GM21619 (cell line): Measurements from ENCODE around the gene CFAP20.
A peak's percentile ranks its signal among the peaks of the same experiment; 100 is the strongest.

Experiments
- ATAC-seq: cut with Tn5 transposase; IDR thresholded peaks from one replicate; pipeline ENCODE4 v1.9.1; 2021; ENCODE audit not compliant: unreplicated experiment

The CFAP20 gene

DNA sequence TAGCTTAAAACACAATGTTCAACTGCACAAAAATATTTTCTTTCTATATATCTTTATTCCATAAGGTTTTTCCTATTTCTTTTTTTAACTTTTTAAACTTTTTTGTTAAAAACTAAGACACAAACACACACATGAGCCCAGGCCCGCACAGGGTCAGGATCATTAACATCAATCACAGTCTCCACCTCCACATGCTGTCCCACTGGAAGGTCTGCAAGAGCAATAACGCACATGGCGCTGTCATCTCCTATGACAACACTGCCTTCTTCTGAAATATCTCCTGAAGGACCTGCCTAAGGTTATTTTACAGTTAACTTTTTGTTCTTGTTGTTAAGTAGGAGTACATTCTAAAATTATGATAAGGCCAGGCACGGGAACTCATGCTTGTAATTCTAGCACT lies 4.1 kb downstream of the CFAP20 start:
- ATAC-seq: no peak

DNA sequence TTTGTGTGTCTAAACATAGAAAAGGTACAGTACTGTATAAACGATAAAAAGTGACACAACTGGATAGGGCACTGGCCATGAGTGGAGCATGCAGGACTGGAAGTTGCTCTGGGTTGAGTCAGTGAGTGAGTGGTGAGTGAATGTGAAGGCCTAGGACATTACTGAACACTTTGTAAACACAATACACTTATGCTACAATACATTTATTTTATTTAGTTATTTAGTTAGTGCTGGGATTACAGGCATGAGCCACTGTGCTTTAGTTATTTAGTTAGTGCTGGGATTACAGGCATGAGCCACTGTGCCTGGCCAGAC lies 4.6 kb downstream of the CFAP20 start:
- no peak for ATAC-seq

DNA sequence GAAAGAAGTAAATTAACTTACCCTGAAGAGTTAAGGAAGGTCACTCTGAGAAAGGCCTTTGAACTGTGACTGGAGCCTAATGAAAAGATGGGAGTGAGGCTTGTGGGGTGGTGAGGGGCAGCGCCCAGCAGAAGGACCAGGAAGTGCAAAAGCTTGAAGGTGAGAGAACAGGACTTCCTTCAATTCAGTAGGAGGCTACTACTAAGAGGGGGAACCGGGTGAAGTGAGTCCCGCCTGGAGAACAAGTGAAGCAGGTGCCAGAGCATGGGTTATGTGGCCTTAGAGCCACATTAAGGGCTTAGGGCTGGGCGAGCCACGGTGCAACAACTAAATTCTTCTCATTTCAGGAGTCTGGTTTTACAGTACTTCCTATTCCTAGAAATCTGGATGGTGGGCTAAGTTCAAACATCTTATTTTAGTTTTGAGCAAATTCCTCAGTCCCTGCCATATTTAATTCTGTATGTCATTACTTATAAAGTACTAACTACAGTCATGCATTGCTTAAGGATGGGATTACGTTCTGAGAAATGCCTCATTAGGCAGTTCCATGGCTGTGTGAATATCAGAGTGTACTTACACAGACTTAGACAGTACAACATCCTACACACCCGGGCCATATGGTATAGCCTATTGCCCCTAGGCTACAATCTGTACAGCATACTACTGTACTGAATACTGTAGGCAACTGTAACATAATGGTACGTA lies 5.1 kb downstream of the CFAP20 start:
- ATAC-seq: no peak

DNA sequence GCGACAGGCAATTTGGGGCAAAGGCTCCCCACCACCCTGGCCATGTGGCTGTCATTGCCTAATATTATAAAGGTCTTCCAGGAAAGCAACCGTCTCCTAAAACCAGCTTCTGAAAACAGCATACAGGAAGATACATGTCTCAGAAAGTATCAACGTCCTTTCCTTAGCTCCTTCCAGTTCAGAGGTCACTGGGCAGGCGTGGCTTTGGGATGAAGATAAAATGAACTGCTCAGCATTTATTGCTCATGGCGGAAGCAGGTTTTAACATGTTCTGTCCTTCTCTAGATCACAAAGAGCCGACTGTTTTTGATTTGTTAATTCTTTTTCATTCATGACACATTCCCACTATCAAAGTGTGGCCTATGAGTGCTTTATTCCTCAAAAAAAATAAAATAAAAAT lies 8.0 kb downstream of the CFAP20 start:
- no peak for ATAC-seq

DNA sequence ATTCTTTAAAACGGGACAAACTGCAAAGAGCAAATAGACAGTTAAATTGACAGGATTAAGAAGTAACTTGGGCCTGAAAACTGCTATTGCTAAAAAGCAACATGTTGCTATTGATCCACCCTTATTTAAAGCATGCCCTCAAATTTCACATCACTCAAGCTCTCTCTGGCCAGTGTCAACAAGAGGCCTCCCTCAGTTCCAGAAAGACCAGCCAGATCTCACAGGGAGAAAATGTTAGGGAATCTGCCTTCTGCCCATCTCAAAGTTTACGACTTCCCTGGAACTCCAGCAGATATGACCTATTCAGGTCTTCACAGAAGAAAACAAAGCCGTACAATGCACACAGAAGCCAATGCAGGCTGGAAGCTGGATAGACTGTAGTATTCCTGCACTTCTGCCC lies 8.9 kb downstream of the CFAP20 start:
- ATAC-seq: no peak

DNA sequence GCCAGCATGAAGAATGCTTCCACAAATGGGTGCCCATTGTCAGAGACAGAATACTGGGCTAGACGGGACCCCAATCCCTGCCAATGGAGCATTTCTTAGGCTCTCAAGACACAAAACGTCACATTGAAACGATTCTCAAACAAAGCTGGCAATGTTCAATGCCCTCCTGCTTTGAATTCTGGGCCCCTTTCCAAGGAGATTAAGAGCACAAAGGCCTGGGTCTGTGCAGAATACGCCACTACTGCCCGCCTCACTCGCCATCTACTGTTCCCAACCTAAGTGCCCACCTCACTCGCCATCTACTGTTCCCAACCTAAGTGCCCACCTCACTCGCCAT lies 9.7 kb downstream of the CFAP20 start:
- no peak for ATAC-seq

DNA sequence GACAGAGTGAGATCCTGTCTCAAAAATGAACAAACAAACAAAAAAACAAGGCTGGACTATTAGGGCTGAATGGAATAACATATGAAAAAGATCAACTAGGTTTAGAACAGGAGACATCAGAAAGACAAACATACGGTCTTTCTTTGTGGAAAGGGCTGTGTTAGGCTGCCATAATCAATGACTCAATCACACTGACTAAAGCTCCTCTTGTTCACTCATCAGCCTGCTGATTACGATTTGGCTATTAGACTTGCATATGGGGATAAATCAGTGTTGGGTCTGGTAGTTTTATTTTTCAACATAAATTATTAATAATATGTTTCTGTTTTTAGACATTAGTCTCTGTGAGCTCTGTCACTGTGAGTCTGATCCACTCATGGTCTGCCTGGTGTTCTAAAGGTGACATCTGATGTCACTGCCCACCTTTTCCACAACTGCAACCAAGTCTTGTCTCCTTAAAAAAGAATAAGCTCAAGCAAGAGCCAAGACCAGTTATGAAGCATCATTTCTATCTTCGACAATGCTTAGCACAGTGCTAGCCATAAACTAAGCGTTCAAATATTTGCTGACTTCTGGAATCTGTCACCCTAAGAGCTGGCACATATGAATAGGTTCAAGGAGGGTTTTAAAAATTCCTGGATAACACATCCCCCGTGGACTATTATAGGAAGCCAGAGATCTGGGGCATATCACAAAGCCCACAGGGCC lies 10.2 kb downstream of the CFAP20 start:
- no peak for ATAC-seq

DNA sequence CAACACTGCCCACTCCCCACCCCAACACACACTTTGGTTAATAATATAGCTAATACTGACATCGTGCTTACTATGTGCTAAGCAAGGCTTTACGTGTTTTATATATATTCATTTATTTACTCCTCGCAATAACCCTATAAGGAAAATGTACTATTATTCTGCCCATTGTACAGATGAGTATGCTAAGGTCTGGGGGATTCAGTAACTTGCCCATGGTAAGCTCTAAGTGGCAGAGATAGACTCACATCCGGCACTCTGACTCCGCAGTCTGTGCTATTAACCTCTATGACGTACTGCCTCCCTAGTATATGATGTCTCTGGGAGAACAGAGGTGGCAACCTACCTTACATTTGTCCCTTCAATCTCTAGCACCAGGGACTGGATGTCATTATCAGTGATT lies 12.7 kb downstream of the CFAP20 start:
- ATAC-seq: no peak

DNA sequence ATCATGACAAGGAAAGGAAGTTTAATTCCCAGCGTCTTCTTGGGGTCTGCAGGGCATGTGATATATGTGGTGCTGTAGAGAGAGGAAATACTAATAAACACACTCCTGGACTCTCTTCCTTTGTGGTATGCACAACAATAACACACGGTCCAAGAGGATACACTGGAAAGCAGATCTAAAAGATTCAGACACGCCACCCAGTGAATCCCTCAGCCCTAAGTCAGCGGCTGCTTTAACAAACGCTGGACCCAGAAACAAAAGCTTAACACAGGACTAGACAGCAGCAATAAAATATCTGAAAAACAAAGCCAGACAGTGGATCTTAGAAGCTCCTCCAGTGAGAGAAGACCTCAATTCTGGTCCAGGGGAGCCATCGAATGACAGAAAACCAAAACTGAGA lies 13.1 kb downstream of the CFAP20 start:
- no peak for ATAC-seq

DNA sequence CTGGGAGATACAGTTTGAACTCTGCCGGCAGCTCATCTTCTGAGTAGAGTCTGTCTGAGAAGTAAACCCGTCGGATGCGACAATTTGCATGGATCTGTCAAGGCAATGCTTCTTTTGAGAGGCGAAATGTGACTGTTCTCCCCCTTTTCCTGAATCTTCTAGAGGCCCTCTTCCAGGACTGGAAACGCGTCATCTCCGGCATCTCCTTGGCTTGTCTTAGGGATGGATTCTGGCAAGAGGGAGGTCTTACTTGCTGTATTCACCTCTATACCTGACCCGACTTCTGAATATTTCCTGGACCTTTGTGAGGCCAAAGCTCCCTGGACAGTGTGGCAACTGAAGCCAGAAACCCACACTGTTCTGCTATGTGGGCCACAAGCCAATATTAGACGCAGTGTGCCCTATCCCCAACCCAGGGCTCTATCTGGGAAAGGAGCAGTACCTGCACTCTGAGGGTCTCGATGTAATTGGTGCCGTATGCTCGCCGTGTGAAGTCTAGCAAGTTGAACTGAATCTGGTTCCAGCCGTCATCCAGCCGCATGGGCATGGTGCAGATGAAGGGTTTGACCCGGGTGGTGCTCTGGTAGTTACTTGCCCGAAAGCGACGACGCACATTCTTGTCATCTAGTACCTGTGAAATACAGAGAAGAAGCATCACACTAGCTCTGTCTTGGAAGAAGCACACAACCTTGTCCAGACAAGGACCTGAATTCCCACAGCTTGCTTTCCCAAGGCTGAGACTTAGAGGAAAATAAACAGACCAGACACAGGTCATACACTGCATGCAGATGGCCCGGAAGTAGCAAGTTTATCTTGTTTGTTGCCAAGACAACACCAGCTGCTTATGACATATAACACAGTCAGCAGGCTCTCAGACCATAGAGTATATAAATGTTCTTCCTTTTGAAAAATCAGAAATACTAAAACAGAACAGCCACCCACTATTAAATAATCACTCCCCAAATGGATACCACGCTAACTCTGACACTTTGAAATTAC lies 14.1 kb downstream of the CFAP20 start:
- ATAC-seq: no peak

DNA sequence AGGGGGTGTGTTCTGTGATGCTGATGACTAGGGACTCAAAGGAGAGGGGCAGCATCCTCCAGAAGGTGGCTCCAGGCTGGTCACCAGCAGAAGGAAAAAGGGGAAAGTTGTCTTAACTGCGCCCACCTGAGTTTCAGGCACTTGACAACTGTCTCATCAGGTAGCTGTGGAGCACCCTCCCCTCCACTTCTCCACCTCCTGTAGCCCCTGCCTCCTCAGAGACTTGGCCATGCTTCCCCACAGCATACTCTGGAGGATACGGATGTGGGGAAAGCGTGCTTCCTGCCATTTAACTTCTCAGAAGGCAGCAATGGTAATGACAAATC lies 17.9 kb downstream of the CFAP20 start:
- ATAC-seq: no peak

DNA sequence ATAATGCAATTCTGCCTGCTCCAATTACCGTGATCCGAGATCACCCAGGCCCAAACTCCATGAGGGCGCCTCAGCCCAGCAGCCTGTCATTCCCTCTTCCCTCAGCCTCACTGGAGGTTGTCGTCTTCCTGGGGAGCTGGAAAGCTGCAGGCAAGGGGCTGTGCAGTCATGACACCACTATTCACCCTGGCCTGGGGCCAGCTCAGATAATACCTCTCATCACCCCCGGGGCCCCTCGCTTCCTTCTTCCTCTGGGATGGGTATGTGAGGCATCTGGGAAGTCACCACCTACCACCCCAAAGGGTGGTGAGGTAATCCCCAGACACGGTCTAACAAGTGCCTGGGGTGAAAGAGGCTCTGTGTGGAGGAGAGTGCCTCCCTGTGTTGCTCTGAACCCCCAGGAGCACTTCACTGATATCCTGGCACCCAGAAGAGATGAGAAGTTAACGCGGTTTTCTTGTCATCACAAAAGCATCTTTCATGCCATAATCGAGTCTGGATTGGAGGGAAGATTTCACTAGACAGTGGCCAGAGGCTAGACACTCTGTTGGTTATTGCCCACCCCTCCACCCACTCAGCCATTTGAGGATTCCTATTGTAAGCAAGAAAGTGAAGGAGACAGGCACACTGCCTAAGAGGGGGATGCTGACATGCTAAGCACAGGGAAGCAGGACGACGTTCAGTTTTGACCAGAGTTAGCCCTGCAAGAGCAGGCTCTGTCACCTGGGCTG lies 18.4 kb downstream of the CFAP20 start:
- no peak for ATAC-seq

DNA sequence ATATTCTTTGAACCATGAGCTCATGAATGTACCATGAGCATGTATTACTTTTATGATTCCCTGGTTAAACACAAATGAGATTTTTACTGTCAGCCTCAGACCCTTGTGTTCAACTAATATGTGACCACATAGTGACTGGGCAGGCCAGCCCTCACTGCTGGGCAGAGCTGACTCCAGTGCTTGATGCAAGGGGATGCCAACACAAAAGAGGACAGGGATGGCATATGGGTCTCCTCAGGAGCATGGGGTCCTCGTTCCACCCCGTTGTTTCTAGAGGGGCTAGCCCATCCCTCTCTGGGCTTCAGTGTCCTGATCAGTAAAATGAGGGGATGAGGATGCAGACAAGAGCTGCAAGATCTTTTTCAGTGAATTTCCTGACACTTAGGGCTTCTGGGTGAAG lies 19.3 kb downstream of the CFAP20 start:
- ATAC-seq: no peak

DNA sequence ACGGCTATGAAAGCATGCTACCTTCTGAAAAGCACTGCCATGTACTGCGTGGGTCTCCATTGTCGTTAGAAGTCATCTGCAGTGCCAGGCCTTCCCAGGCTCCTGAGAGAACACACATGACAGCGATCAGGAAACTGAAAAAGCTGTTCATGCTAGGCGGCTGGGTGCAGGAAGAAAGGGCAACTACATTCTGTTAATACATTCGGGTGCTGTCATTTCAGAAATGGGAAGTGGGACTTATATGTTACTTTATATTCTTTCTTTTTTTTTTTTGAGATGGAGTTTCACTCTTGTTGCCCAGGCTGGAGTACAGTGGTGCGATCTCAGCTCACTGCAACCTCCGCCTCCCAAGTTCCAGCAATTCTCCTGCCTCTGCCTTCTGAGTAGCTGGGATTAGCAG lies 19.9 kb downstream of the CFAP20 start:
- ATAC-seq: peak; percentile 54

DNA sequence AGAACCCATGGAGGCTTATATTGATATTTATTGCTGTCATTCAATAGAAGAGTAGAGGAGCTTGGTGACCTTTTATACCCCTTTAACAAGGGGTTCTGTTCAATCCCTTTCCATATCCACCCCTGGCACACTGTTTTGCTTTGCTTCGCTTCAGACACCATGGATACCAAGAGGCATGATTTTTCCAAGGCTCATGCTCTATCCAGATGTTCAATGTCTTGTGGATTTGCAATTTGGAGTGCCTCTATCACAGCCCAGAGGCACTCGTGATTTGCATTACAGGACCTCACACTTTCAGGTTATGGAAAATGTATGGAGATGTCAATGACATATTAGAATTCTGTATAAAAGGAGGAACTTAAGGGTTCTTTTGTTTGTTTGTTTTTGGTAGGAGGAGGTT lies 21.5 kb downstream of the CFAP20 start:
- ATAC-seq: no peak

DNA sequence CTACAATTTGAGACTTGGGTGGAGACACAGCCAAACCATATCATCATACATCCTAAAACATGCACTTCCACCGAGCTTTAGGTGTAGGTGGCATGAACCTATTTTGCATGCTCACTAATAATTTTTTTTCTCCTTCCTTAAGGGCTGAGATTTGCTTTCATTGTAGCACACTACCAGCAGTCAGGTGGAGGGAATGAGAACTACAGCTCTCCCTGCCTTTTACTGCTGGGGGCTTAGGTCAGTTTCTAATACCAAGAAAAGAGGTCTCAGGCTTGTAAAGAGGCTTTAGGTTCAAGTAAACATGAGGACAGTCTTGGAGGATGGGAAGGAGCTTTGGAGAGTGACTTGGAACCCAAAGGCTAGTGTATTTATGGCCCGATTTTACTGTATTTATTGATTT lies 22.0 kb downstream of the CFAP20 start:
- ATAC-seq: no peak

DNA sequence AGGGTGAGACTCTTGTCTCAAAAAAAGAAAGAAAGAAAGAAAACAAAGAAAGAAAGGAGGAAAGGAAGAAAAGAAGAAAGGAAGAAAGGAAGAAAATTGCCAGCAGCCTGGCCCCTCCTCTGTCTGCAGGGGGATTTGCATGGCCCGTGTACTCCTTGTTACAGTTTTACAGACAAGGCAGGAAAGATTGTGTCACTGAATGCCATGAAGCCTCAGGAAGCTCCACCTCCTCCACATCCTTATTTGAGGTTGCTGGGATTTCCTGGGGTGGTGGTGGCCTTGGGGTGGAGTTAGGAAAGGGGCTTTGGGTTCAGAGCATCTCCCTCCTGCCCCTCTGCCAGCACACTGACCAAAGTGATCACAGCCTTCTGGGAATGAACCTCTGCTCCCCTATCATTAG lies 23.6 kb downstream of the CFAP20 start:
- no peak for ATAC-seq

DNA sequence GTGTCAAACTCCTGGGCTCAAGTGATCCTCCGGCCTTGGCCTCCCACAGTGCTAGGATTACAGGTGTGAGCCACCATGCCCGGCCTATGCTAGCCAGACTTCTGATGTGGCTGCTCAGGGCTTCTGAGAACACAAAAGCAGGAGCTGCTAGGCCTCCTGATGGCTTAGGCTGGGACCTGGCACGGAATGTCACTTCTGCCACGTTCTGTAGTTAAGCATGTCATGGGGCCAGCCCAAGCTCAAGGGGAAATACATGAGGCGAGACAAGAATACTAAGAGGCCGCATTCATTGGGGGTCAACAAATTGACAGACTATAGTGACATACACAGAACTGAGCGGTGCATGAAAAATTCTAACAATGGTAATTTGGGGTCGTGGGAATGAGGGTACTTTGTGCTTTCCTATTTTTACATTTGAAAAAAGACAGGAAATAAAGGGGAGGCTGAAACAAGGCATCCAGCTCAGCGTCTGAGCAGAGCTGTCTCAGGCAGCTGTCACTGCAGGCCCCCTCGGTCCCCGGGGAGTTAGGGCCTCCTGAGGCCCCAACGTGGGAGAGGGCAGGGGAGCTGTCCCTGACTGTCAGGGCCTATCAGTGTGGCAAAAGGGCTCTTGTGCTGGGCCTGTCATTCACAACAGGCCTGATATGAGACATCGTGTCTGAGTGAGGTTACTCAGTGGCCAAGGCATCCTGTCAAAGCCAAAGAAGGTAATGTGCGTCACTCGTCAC lies 26.4 kb downstream of the CFAP20 start:
- peak; percentile 81 for ATAC-seq

DNA sequence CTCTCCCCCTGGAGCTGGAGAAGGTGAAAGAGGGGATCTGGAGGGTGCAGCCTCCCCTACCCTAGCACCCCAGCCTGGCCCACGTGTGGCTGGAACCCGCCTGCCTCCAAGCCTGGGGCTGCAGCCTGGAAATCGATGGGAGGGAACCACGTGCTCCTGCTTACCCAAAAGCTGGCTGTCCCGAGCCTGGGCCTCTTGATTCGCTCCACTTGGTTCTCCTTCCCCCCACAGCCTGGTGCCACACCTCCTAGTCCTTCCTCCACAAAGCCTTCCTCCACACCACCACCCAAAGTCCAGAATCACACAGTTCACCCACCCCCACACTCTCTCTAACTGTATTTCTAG lies 29.3 kb downstream of the CFAP20 start:
- ATAC-seq: no peak

DNA sequence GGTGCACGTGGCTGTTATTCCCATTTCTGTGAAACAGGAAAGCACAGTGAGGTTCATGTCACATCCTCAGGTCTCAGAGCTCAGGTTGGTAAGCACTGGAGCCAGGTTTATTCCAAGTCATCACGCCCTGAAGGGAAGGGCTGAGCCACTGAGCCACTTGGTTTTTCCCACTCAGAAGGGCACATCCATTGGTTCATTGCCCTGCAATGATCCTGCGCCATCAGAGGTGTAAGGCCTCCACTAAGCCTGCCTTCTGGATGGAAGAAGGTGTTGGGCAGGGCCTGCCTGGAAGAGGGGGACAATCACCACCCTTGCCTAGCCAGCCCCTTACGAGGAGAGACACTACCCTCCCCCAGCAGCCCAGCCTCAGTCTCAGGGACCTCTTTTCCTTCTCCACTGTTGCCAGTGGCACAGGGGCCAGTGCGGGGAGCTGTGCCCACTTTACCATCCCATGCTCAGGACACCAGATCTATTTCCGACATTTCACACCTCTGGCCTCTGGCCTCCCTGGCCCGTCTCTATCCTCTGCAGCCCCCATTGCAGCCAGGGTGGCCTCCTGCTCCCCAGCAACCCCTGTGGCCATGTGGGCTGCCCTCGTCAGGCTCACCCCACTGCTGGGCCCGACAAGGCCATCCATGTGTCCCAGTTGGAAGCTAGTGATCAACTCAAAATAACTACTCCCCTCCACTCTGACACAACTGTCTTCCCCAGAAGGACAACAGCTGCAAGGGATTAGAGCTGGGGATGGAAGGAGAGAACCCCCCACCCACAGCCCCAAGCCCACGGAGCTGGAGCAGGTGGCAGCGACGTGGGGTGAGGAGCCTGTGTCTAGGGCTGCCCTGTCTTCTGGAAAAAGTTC lies 29.9 kb downstream of the CFAP20 start:
- ATAC-seq: no peak
